SIG-M5 treated with dmso at 0.1 percent for 504 hours (cell line): Measurements from ENCODE around the gene MTF1.
"Not testable (repeated sequence)": the region's sequence is repeated elsewhere in the genome, so short reads cannot be mapped to it uniquely, and the experiment has no call there.

Experiments used
- DNase-seq: peaks from one replicate; lab custom pipeline; 2025; ENCODE audit not compliant: unreplicated experiment; lab: John Stamatoyannopoulos, UW

MTF1 gene

GRCh38 chr1:37795340-37796125, 63.9 kb downstream of the MTF1 start:
- no peak for DNase-seq

GRCh38 chr1:37794372-37795339, 64.7 kb downstream of the MTF1 start:
- no peak for DNase-seq

DNA sequence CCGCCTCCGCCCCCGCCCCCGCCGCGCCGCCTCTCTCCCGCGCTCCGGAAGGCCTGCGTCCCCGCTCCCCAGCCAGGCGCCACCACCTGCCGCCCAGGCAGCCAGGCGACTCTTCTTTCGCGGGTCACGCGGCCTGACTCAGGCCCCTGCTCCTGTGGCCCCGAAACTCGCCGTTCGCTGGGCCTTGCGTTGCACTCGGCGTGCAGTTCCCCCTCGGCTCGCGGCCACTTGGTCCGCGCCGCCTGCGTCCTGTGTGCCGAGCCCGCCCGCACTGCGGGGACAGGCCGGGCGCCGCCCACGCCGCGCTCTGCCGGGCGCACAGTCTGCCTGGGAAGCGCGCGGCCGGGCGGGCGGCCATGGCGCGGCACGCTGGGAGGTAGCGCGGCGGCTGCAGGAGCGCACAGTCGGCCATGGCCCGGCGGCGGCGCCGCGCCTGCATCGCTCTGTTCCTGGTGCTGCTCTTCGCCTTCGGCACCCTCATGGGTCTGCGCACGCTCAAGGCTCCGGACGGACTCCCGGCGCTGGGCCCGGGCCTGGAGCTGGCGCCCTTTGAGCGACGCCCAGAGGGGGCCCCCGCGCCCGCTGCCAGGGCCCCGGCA, 65.5 kb downstream of the MTF1 start, which contains the start of gene MANEAL:
TSS of gene MANEAL (plus strand) at position 75 of the 599 bp plus-strand sequence. CDS start at position 411, 336 bp downstream.
- peak; percentile 29 for DNase-seq

DNA sequence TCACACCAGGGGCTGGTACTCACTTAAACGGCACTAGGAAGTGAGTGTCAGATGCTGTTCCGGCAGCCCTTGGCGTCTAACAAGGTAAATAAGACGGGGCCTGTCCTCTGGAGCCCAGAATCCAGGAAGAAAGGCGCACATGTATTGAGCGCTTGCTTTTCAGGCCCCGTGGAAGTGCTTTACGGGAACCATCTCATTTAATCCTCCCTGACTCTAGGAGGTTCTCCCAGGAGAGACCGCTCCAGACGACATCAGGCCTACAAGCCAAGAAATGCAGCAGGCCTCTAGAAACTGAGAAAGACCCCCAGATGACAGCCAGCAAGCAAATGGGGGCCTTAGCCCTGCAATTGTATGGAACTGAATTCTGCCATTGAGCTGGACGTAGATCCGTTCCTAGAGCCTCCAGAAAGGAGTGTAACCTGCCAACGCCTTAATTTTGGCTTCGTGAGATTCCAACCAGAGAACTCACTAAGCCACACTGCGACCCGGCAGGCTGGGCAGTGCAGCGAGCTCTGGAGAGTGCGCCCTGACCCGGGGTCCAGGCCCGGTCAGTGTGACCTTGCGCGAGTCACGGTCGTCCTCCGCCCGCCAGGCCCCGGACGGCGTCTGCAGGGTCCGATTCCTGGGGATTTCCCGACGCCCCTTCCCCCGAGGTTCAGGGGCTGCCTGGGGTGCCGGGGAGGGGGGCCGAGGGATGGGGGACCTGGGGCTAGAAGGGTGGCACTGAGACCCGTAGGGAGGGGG, 66.3 kb downstream of the MTF1 start:
- no peak for DNase-seq

DNA sequence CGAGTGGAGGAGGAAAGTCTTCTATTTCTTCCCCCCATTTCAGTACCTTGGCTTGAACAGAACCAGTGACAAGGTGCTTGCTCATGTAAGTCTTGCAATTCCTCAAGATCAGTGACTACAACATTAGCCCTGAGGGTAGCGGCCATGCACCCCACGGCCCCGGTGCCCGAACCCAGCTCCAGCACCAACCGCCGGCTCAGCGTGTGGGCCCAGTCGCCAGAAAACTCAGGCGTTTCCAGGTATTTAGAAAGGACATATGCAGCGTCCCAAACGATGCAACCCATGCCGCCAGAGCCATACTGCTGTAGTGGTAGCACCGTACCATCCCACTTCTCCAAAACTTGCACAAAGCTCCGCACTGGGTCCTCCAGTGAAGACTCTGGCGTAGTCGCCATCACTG, 76.9 kb downstream of the MTF1 start:
- no peak for DNase-seq

DNA sequence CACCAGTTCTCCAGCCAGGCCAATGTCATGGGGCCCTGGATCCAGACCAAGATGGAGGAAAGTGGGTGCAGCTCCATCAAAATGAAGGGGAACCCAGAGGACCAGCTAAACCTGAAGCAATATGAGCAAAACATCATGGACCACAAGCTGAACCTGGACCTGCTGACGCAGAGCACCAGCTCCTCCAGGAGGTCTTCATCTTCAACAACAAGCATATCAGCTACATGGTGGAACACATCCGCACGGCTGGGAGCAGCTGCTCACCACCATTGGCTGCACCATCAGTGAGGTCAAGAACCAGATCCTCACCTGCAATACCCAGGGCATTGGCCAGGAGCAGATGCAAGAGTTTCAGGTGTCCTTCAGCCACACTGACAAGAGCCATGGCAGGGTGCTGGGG, 80.7 kb downstream of the MTF1 start:
- DNase-seq, result no peak

DNA sequence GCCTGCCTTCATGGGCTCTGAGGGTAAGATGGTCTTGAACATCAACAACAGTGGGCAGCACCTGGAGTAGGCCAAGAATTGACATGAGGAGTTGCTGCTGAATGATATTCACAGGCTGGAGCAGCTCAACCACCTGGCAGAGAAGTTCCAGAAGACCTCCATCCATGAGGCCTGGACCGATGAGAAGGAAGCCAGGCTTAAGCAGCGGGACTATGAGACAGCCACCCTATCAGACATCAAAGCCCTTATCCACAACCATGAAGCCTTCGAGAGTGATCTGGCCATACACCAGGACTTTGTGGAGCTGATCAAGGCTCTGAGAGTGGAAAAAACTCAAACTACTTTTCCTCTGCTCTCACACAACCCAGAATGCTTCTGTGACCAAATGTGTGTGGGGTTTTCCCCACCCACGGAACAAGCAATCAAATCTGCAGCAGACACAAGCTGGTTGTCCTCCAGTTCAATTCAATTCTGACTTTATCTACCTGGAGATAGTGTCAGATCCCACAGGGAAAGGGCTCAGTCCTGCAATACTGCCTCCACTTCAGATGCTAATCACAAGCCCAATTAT, 82.4 kb downstream of the MTF1 start:
- no peak for DNase-seq

DNA sequence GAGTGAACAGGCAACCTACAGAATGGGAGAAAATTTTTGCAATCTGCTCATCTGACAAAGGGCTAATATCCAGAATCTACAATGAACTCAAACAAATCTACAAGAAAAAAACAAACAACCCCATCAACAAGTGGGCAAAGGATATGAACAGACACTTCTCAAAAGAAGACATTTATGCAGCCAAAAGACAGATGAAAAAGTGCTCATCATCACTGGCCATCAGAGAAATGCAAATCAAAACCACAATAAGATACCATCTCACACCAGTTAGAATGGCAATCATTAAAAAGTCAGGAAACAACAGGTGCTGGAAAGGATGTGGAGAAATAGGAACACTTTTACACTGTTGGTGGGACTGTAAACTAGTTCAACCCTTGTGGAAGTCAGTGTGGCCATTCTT, 88.0 kb downstream of the MTF1 start:
- not testable (repeated sequence) for DNase-seq

- no peak for DNase-seq
Measured at GRCh38 chr1:37767488-37767887, 91.9 kb downstream of the MTF1 start.

DNA sequence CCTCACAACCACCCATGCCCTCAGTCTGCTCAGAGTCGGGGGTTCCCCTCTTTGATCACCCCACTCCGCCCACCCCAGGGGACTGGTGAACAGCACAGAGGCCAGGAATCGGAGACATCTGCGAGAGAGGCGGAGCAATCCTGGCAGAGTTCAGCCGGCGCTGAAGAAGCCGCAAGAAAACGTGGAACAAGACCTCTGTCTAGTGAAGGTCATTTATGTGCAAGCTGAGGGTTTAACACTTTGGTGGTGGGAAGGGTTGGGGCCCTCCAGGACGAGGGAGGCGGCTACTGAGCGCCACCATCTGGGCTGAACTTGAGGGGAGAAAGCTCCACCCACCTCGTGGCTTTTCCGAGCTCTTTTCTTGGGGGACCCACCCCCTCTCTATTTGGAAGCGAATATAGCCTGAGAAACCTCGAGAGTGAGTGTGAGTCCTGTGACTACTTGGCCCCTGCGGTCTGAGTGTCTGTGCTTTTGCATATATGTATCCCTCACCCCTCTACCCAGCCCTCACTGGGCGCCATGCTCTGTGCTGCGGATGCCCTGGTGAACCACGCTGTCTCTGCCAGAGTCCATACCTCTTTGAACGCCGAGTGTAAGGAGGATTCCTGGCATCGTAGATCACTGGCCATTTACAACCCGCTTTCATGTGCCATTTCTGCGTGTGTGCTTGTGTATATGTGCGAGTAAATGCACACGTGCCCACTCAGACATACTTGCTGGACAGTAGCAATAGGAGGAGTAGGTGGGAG, 93.3 kb downstream of the MTF1 start:
- DNase-seq, result no peak

GRCh38 chr1:37764888-37765441, 94.4 kb downstream of the MTF1 start, which contains the start of gene EPHA10:
Gene EPHA10 (minus strand): TSS chr1:37765120. CDS start chr1:37765066, 54 bp downstream.
- DNase-seq, result no peak

- no peak for DNase-seq
Measured at GRCh38 chr1:37764414-37764825, 95.0 kb downstream of the MTF1 start.

DNA sequence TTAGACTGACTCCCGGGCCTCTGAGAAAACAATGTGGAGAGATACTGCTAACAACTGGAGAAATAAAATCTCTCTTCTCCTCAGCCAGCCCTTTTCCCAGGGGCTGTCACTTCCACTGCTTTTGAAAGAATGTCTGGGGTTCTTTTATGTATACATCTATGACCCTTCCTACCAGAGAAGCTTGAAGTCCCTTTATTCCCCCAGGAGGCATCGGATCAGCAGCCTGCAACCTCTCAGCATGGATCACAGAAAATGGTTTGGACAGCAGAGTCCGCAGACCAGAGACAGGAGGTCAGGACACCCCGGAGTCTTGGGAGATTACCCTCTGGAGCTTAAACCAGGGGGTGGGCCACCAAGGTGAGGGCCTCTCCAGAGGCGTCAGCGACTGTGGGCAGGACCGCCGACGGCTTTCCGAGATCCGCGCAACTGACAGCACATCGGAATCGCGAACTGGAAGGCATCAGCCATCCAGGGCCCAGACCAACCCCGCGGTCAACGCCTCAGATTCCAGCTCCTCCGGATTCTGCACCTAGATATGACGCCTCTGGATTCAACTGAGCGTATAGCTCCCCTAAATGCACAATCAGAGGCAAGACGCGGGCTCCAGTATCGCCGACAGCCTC, 95.5 kb downstream of the MTF1 start:
- DNase-seq, result no peak

- no peak for DNase-seq
Measured at GRCh38 chr1:37762516-37762915, 96.9 kb downstream of the MTF1 start.

GRCh38 chr1:37761416-37762095, 97.8 kb downstream of the MTF1 start:
- DNase-seq, result no peak
